ENCODE measurements around the gene CCDC85A.

Gene CCDC85A

GRCh38 chr2:56239030-56239429 is 55.2 kb downstream of the CCDC85A start:
- TF ChIP-seq POLR2A (IDR thresholded peaks at IDR 0.05; ENCODE audit: low read depth, low read length): no peak
- DNase-seq (ENCODE audit: insufficient read length, low spot score) (no peak), FAIRE-seq (no peak)

- TF ChIP-seq POLR2A (IDR thresholded peaks at IDR 0.05; ENCODE audit: low read depth, low read length): no peak
- DNase-seq (ENCODE audit: insufficient read length, low spot score): no peak
- FAIRE-seq: no peak
These were observed 55.6 kb downstream of the CCDC85A start for GRCh38 chr2:56239437-56239836.

GRCh38 chr2:56240210-56240609 is 56.4 kb downstream of the CCDC85A start:
- TF ChIP-seq POLR2A (IDR thresholded peaks at IDR 0.05; ENCODE audit: low read depth, low read length): no peak
- no peak for FAIRE-seq
- DNase-seq (ENCODE audit: insufficient read length, low spot score): no peak

DNA sequence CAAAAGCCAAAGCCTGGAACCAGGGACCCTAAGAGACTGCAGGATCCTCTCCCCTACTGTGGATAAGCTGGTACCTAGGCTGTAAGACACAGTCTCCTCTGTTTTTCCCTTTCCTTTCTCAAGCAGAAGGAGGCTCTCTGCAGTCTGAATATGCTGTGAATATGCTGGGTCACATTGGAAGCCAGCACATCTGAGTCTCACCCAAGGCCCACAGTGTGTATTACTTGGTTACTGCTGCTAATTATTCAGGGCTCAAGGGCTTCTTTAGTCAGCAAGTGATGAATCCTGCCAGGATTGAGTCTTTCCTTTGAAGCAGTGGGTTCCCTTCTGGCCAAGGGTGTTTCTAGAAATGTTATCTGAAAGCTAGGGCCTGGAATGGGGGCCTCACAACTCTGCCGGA is 60.7 kb downstream of the CCDC85A start:
- DNase-seq (ENCODE audit: insufficient read length, low spot score) (no peak), FAIRE-seq (no peak)
- TF ChIP-seq POLR2A (IDR thresholded peaks at IDR 0.05; ENCODE audit: low read depth, low read length): no peak

DNA sequence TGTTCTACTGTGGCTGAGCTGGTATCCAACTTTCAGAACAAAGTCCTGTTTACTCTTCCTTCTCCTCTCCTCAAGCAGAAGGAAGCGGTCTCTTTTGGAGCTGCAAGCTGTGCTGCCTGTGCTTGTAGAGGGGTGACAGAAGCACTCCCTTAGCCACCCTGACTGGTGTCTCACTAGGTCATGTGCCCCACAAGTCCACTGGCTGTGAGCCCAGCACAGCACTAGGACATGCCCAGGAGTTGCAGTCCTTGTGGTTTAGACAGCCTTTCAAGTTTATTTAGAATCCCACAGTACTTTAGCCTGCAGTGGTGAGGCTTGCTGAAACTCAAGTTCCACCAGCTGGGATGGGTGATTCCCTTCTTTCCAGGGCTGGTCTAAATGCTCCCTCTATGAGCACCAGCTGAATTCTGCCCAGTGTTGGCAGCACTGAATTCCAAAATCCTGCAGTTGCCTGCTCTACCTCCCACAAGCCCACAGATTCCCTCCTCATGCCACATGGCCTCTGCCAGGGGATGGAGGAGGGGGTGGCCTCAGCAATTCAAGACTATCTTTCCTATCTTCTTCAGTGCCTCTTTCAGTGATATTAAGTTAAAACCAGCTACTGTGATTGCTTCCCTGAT is 61.2 kb downstream of the CCDC85A start:
- DNase-seq (ENCODE audit: insufficient read length, low spot score): no peak
- FAIRE-seq: no peak
- no peak for TF ChIP-seq POLR2A (IDR thresholded peaks at IDR 0.05; ENCODE audit: low read depth, low read length)

- DNase-seq (ENCODE audit: insufficient read length, low spot score) (no peak), FAIRE-seq (no peak)
- no peak for TF ChIP-seq POLR2A (IDR thresholded peaks at IDR 0.05; ENCODE audit: low read depth, low read length)
These were observed 65.4 kb downstream of the CCDC85A start for GRCh38 chr2:56248965-56249742.

GRCh38 chr2:56250153-56250729 is 66.5 kb downstream of the CCDC85A start:
- TF ChIP-seq POLR2A (IDR thresholded peaks at IDR 0.05; ENCODE audit: low read depth, low read length): no peak
- FAIRE-seq (no peak), DNase-seq (ENCODE audit: insufficient read length, low spot score) (no peak)

- FAIRE-seq: no peak
- no peak for DNase-seq (ENCODE audit: insufficient read length, low spot score)
These were observed 76.6 kb downstream of the CCDC85A start for GRCh38 chr2:56260415-56260814.

GRCh38 chr2:56262241-56262640 is 78.5 kb downstream of the CCDC85A start:
- no peak for TF ChIP-seq POLR2A (IDR thresholded peaks at IDR 0.05; ENCODE audit: low read depth, low read length)
- DNase-seq (ENCODE audit: insufficient read length, low spot score) (no peak), FAIRE-seq (no peak)

More at GRCh38 chr2:56260415-56260814, 76.6 kb downstream of the CCDC85A start:
- no peak for TF ChIP-seq POLR2A (IDR thresholded peaks at IDR 0.05; ENCODE audit: low read depth, low read length)

- TF ChIP-seq POLR2A (IDR thresholded peaks at IDR 0.05; ENCODE audit: low read depth, low read length): no peak
- no peak for FAIRE-seq
- DNase-seq (ENCODE audit: insufficient read length, low spot score): no peak
These were observed 80.1 kb downstream of the CCDC85A start for GRCh38 chr2:56263876-56264275.

DNA sequence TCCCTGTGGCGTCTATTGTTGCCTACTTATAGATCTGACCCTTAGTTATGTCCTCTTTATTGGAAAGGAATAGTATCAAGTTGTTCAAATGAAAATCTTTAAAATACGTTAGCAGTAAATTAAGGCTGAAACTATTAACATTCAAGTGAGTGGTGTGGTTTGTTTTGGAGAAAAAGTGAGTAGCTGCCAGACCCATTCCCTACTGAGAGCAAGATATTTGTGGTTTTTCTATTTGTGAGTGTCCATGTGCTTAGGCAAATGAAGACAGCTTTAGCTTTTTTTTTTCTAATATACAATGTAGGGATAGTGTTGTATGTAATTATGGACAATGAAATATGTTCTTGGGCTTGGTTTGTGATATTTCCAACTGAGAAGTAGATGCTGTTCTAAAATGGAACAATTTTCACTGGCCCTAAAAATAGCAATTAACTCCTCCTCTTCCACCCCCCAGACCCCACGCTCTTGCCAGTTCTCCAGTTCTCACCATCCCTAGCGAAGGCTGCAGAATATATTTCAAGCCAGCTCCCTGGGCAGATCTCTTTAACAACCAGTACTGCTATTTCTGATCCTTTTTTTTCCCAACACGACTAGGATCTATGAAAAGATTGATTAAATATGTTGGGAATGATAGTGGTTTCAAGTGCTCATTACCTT is 83.1 kb downstream of the CCDC85A start:
- FAIRE-seq (no peak), DNase-seq (ENCODE audit: insufficient read length, low spot score) (no peak)
- TF ChIP-seq POLR2A (IDR thresholded peaks at IDR 0.05; ENCODE audit: low read depth, low read length): no peak

- FAIRE-seq: no peak
- DNase-seq (ENCODE audit: insufficient read length, low spot score): no peak
- no peak for TF ChIP-seq POLR2A (IDR thresholded peaks at IDR 0.05; ENCODE audit: low read depth, low read length)
These were observed 83.6 kb downstream of the CCDC85A start for GRCh38 chr2:56267415-56267788.

DNA sequence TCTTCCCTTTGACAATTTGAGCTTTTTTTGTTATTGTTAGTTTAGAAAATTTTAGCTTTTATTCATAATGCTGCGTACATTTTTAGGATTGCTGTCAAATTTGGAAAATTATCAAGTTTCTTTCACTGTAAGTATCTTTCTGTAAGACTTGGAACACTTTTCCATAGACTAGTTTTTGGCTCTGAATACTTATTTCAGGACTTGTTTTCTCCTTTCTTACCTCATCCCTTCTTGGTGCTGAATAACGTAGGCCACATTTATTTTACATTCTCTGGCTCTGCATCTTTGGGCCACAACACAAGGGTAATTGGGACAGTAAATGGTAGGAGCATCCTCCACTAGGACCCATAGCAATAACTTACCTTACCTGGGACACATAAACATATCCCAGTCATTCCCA is 85.1 kb downstream of the CCDC85A start:
- no peak for FAIRE-seq

DNA sequence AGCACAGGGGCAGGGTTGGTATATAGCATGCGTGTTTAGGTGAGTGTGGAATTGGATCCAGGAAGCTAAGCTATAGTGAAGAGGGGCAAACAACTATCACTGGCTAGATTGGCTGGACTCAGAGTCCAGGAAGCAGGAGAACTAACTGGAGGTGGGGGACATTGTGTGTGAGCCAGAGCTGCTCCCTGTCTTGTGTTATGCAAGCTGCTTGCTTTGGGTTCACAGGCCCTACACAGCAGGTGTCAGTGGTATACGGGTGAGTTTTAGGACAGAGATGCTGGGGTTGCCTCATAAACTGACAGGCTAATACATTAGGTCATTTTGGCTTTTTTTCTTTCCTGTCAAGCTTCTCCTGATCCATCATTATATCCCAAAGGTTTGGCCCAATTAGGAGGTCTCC is 87.5 kb downstream of the CCDC85A start:
- TF ChIP-seq POLR2A (IDR thresholded peaks at IDR 0.05; ENCODE audit: low read depth, low read length): no peak
- no peak for FAIRE-seq
- no peak for DNase-seq (ENCODE audit: insufficient read length, low spot score)

More for the DNA sequence above, 85.1 kb downstream of the CCDC85A start:
- no peak for DNase-seq (ENCODE audit: insufficient read length, low spot score)
- no peak for TF ChIP-seq POLR2A (IDR thresholded peaks at IDR 0.05; ENCODE audit: low read depth, low read length)
